HG02759 (cell line): ENCODE data around the gene TTC9B.
"Not testable (repeated sequence)": the region's sequence is repeated elsewhere in the genome, so short reads cannot be mapped to it uniquely, and the experiment has no call there.

Experiments
- ATAC-seq: cut with Tn5 transposase; IDR thresholded peaks from one replicate; pipeline ENCODE4 v1.9.1; 2021; ENCODE audit warnings: mild to moderate bottlenecking, moderate library complexity; ENCODE audit not compliant: unreplicated experiment

The TTC9B gene

GRCh38 chr19:40233811-40234389 lies 15.7 kb upstream of the TTC9B start:
- ATAC-seq, result no peak

- no peak for ATAC-seq
Observed at GRCh38 chr19:40232949-40233810, 15.0 kb upstream of the TTC9B start.

DNA sequence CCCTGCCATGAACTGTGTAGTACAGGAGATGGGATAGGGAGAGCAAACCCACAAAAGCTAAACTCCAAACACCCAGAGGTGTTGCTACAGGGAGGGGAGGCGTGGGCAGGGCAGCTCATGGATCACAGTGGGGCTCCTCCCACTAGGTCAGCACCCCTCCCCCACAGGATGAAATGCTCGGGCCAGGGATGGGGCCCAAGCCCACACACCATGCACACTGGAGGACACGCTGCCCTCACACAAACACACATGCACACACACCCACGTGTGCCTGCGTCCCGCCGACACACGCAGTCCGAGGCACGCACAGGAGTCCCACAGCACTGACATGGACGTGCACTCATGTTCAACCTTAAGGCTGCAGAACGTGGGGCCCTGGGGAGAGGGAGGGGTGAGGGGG lies 14.3 kb upstream of the TTC9B start:
- ATAC-seq, result no peak

DNA sequence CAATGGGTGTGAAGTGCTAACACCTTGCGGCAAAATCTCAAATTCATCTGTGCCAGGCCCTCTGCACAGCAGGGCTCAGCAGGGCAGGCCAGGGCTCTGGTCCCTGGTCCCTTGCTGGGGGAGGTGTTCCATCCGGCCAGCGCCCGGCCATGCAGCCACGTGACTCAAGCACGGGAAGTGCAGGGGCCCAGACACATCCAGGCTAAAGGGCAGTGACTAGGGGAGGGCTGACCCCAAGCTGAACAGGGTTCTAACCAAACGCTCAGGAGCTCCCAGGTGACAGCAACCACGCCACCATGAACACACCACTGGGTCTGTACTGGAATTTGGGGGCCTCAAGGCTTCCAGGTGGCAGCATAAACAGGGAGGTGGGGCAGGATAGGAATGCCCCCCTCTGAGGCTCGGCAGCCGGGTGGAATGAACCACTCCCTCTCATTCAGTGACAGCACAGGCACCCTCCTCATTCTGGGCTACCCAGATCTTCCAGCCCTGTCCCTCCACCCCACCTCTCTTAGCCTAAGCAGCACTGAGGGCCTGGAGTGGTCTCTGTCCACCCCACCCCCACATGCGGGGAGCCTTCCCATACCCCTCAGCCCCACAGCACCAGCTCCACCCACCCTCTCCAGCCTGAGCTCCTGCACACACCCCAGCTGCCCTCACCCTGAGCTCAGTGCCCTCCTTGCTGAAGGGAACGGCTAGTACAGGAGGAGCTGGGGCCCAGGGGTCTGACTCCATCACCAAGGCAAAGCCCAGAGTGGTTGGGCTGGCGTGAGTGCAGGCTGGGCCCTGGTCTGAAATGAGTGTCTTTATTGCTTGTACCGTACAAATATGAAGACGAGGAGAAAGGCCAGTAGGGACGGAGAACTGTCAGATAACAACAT lies 13.6 kb upstream of the TTC9B start:
- ATAC-seq, result no peak

DNA sequence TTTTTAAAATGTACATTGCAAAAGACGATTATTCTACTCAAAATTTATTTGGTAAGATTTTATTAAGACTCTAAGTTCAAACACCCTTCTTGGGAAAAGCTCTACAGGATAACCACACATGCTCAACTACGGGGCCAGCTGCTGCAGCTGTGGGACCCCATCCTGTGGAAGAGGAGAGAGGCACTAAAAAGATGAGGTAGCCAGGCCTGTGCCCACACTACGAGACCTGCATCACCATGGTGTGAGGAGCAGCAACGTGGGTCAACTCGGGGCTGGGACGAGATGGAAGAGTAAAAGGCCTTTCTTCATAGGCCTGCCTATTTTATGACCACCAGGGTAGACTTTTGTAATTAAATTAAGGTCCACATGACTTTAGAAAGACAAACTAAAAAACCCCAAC lies 12.9 kb upstream of the TTC9B start:
- no peak for ATAC-seq

DNA sequence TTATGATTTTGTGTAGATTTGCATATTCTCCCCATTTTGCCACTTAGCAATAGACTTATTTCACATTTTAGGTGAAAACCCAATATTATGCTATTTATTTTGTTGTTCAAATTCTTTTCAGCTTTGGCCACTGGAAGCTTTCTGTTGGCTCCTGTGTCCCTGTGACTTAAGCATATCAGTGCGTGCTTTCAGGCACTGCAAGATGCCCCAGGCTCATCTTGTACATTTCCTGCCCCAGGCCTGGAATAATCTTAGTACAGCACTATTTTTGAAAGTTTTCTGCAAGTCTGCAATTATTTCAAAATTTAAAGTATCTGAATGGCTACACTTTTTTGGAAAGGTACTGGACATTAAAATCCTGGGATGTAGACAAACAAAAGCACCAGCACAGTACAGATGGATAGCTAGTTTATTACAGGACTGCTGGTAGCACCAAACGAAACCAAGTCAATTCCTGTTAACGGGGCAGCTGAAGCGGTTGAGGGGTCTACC lies 11.8 kb upstream of the TTC9B start:
- no peak for ATAC-seq

DNA sequence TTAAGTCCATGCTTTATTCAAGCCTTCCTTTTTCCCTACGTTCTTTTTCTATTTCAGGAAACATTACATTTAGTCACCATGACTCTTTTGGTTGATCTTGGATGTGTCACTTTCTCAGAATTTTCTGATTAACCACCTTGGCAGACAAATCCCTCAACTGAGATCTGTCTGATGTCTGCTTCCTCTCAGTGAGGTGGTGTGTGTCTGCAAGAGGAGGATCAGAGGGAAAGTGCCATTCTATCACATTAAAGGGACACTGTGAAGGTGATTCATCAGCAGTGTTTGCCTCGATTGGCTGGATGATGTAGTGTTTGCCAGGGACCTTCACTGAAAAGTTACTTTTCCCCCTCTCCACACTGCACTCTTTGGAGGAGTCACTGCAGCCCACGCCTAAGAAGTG lies 11.3 kb upstream of the TTC9B start:
- ATAC-seq, result no peak

- ATAC-seq, result no peak
Observed at GRCh38 chr19:40228863-40229262, 10.7 kb upstream of the TTC9B start.

GRCh38 chr19:40228346-40228745 lies 10.2 kb upstream of the TTC9B start:
- no peak for ATAC-seq

DNA sequence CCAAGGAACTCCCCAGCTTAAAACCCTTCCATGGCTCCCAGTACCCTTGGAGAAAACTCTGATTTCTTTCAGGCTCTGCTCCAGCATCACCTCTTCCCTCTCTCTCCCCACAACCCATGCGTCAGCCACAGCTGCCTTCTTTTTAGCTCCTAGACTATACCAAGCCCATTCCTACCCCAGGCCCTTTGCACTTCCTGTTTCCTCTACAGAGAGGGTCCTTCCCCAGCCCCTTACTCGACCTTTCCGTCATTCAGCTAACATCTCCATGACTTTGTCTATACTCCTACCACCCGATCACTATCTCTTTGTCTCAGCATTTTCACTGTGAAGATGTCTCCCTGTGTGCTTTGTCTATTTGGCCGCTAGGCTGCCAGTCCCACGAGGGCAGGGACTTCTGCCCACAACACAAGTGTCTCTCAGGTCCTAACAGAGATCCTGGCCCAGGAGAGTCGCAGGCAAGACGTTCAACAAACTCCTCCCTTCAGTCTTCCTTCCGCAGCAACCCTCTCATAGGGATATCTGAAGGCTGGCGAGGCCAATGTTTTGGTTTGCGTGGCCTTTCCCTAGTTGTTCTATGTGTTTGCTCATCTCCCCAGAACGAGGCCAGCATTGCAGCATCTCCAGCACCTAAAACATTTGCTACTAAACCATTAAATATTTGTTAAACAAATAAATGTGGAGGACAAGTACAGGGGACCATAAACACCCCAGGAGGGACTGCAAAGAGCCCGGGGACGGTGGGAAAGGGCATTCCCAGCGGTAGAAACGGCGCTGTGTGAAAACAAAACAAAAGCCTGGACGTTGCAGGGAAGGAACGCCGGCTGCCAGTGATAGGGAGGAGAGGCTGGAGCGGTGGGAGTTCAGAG lies 7.5 kb upstream of the TTC9B start:
- no peak for ATAC-seq

DNA sequence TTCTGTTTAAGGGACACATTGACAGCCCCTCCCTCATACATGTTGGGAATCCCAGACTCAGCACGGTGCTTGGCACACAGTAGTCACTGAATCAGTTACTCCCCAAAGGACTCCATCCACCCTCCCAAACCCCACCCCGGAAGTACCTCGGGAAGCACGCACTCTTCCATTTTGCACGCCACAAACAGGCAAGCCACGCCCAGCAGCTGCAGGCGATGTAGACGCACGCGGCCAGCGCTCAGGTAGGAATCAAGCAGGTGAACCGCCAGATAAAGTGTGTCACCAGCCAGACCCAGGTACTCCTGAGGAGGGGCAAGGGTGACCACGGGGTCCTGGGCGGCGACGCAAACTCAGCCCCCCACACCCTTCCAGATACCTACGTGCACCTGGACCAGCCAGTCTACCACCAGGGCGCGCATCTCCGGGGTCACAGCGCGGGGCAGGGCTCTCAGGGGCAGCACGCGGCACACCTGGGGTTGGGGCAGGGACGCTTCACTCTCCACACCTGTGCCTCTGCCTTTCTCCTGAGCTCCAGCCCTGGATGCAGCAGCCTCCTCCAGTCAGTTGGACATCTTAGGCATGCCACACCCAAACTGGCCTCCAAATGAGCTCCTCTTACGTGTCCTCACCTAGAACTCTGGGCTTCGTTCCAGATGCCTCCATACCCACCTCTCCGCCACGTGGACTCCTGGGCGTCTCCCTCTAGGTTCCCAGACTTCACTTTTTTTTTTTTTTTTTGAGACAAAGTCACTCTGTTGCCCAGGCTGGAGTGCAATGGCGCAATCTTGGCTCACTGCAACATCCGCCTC lies 6.4 kb upstream of the TTC9B start:
- ATAC-seq, result no peak

DNA sequence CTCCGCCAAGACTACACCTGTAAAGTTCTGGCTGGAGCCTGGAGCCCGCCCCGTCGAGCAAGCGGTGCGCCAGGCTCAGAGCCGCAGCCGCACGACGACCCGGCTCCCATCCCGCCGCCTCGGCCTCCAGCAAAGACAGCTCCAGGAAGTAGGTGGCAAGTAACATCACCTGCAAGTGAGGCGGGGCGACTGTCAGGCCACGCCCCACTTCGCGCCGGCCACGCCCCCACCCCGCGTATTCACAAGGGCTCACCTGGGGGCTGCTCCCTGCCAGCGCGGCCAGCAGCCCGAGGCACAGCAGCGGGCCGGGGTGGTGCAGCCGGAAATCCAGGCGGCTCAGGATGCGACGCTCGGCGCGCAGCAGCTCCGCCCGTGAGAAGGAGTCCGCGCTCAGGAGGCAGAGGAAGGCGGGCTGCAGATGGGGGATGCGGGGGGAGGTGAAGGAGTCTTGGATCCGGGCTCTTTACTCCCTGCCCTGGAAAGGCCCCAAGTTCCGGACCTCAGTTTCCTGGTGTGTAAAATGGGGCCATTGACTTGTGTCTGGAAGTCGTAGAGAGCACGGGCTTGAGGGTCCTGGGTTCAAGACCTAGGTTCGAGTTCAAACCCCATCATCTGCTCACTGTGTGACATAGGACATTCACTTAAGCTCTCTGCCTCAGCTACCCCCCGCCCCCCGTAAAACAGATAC lies 5.1 kb upstream of the TTC9B start:
- ATAC-seq, result no peak

DNA sequence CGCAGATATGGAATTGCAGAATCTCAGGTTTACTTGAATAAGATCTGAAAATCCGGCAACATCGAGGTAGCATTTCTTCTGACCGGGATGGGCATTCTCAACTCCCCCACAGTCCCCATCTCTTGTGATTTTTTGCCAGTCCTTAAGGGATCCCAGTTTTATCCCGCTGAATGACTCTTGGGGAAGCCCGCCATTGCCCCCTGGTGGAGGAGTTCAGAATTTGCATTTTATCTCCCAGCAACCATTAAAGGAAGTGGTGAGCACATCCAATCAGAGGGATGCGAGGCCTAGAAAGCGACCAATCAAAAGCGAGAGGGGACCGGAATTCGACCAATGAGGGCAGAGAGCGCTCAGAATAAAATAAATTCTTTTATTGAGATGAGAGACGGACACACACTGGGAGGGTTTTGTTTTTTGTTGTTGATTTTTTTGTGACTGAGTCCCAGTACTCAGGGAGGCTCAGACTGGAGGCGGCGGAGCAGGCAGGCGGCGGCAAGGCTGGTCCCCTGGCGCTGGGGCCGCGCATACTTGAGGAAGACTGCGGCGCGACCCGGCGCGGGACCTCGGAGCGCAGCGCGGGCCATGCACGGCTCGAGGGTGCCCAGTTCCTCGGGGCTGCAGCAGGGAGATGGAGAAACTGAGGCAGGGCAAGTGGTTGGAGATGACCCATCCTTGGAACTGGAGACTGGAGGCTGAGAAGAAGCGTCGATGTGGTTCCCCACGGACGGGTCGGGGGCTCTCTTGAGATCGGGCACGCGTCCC lies 3.9 kb upstream of the TTC9B start:
- ATAC-seq, result peak; percentile 45

- no peak for ATAC-seq
Observed at GRCh38 chr19:40220674-40221073, 2.5 kb upstream of the TTC9B start.

DNA sequence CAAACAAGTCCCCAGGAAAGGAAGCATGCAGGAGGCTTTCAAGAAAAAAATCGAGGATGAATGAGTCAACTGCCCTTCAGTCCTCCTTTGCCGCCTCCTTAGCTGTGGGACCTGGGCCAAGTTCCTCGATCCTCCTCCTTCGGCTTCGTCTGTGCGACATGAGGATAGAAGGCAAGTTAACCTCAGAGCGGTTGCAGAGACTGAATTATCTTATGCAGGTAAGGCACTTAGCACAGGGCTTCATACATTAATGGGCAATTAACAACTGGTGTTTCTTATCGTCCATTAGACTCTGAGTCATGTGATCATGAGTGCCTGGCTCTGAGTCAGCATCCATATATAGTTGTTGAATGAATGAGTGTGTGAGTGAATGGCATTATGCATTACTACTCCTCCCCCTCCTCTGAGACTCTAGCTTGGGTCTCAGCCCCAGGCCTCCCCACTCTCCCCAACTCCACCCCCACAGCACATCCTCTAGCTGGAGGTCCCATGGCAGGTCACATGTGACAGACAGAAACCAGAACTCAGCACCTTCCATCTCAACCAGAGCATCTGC lies 1.6 kb upstream of the TTC9B start:
- no peak for ATAC-seq

GRCh38 chr19:40219029-40219428 lies 845 bp upstream of the TTC9B start:
- ATAC-seq, result not testable (repeated sequence)

DNA sequence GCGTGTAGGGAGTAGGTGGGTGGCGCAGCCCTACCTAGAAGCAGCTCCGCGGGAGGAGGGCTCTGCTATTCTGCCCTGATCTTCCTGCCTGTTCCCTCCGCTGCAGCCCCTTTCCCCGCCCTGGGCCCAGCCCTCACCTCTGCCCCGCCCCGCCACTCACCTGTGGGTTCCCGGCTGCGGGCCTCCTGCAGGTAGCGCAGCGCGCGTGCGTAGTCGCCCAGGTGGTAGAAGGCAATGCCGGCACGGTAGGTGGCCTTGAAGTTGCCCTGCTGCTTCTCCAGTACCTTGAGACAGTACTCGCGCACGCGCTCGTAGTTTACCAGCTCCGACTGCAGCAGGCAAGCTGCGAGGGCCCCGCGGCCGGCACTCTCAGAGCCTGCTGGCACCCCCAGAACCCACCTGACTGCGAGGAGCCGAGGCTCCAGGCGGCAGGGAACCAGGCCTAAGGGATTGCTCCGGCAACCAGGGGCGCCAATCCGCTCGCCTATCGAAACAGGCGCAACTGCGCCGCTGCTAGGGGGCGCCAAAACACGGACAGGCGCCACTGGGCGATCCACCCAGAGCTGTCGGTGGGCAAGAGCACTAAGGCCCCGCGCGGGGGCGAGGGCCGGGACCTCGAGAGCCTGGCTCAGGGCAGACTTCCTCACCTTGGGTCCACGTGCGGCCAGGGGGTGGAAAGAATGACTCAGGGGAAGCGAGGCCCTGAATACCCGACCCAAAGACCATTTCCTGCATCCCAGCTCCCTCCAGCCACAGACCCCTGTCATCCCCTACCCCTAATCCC lies 965 bp downstream of the TTC9B start:
- no peak for ATAC-seq

DNA sequence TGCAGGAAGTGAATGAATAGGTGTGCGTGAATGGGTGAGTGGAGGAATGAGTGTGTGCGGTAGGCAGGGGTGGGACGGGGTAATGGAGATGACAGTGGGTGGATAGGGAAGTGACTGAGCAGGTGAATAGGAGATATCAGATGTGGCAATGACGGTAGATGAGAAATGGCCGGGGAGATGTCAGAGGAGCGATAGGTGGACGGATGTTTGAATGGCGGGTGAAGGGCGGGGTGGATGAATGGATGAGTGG lies 1.5 kb downstream of the TTC9B start:
- ATAC-seq, result no peak
